ENCODE measurements around the gene UPF2.
A peak's percentile ranks its signal among the peaks of the same experiment; 100 is the strongest.

Gene UPF2

GRCh38 chr10:11884706-11885423 is 157.7 kb downstream of the UPF2 start:
- no peak for DNase-seq (ENCODE audit: low spot score)

- no peak for DNase-seq (ENCODE audit: low spot score)
Observed at GRCh38 chr10:11882646-11883375, 159.8 kb downstream of the UPF2 start.

GRCh38 chr10:11881477-11882417 is 160.9 kb downstream of the UPF2 start:
- no peak for DNase-seq (ENCODE audit: low spot score)

- DNase-seq (ENCODE audit: low spot score): no peak
Observed at GRCh38 chr10:11881030-11881476, 161.6 kb downstream of the UPF2 start.

- no peak for DNase-seq (ENCODE audit: low spot score)
Observed at GRCh38 chr10:11880151-11881029, 162.2 kb downstream of the UPF2 start.

- no peak for DNase-seq (ENCODE audit: low spot score)
Observed at GRCh38 chr10:11879387-11880094, 163.1 kb downstream of the UPF2 start.

GRCh38 chr10:11878776-11879175 is 163.8 kb downstream of the UPF2 start:
- DNase-seq (ENCODE audit: low spot score): no peak

GRCh38 chr10:11877591-11877905 is 165.1 kb downstream of the UPF2 start:
- no peak for DNase-seq (ENCODE audit: low spot score)

- DNase-seq (ENCODE audit: low spot score): no peak
Observed at GRCh38 chr10:11876805-11877590, 165.6 kb downstream of the UPF2 start.

GRCh38 chr10:11876324-11876723 is 166.3 kb downstream of the UPF2 start:
- no peak for DNase-seq (ENCODE audit: low spot score)

GRCh38 chr10:11875494-11876281 is 166.9 kb downstream of the UPF2 start:
- DNase-seq (ENCODE audit: low spot score): peak; percentile 68

GRCh38 chr10:11874568-11875493 is 167.8 kb downstream of the UPF2 start:
- no peak for DNase-seq (ENCODE audit: low spot score)

- peak; percentile 85 for DNase-seq (ENCODE audit: low spot score)
Observed at GRCh38 chr10:11871466-11871865, 171.1 kb downstream of the UPF2 start.

GRCh38 chr10:11870900-11871400 is 171.7 kb downstream of the UPF2 start:
- peak; percentile 98 for DNase-seq (ENCODE audit: low spot score)

GRCh38 chr10:11870461-11870780 is 172.2 kb downstream of the UPF2 start:
- no peak for DNase-seq (ENCODE audit: low spot score)
